ENCODE results near the gene HBB.

GRCh38 chr11:5192738-5193137 is 34.1 kb downstream of the HBB start:
- TF ChIP-seq POLR2A (IDR thresholded peaks at IDR 0.05), result no peak
- TF ChIP-seq CTCF (IDR thresholded peaks at IDR 0.05 in 8 of 11, conservative IDR thresholded peaks at IDR 0.05 in 3 of 11), result no peak

Measured in spleen (tissue), 7 donors.